Suppressor macrophage treated with lipopolysaccharide for 4 hours (primary cell): ENCODE measurements around the gene TMEM221.

Experiments used
- DNase-seq: peaks from one replicate; pipeline ENCODE4 v3.0.0-alpha.2; 2020

TMEM221 gene

DNA sequence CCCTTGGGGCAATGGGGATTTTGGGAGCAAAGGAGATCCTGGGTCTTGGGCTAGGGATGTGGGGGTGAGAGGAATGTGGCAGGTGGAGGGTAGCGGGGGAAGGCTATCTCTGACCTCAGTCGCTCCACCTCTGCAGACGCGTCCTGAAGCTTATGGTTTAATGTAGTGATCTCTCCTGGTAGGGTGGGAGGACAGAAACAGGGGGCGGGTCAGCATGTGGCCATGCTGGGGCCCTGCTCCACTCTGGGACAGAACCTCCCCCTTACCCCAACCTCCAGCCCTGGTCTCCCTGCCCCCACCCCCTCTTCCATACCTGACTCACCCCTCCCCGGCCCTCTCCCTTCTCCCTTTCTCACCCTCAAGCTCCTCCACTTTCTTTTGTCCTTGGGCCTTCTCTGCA lies 44.5 kb downstream of the TMEM221 start:
- DNase-seq: no peak

DNA sequence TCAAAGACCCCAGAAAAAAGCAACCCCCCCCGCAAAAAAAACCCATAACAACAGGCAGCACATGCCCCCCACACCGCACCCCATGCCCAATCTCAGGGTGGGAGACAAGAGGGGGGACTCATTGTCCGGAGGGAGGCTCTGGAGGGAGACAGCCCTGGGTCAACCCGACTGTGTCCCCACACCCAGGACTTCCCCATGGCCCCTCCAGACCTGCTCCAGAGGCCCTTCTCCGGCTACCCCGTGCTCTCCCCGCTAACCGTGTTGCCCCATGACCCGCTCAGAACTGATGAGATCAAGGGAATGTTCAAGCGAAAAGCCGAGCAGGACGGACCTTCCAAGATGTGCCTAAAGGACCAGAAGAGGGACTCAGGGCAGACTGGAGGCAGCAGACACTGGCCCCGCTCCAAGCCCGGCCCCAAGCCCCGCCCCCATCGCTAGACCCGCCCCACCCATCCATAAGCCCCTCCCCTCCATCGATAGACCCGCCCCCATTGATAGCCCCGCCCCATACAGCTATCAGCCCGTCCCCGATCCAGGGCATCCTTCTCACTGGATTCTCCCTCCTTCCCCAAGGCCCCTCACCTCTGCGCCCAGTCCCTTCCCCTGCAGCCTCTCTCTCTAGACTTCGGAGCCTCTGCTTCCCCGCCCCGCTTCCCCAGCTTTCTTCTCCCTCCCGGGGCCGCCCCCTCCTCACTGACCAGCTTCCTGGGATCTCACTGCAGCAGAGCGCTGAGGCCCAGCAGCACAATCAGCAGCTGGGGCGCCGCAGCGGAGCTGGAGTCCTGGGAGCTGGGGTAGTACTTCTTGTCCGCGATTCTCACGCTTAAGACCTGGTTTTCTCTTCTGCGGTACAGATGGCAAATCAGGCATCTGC lies 45.2 kb downstream of the TMEM221 start:
- DNase-seq: peak; percentile 78

DNA sequence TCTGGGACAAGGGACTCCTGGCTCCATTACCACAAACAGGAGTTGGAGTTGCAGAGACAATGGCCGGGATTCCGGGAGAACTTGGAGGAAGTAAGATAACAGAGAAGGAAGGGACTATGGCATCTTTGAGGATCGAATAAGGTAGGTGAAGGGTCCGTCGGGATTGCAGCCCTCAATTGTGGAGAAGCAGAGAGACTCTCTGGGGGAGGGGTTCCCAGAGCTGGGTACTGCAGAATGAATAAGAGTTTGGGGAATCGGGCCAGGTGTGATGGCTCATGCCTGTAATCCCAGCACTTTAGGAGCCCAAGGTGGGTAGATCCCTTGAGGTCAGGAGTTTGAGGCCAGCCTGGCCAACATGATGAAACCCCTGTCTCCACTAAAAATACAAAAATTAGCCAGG lies 46.8 kb downstream of the TMEM221 start:
- no peak for DNase-seq

DNA sequence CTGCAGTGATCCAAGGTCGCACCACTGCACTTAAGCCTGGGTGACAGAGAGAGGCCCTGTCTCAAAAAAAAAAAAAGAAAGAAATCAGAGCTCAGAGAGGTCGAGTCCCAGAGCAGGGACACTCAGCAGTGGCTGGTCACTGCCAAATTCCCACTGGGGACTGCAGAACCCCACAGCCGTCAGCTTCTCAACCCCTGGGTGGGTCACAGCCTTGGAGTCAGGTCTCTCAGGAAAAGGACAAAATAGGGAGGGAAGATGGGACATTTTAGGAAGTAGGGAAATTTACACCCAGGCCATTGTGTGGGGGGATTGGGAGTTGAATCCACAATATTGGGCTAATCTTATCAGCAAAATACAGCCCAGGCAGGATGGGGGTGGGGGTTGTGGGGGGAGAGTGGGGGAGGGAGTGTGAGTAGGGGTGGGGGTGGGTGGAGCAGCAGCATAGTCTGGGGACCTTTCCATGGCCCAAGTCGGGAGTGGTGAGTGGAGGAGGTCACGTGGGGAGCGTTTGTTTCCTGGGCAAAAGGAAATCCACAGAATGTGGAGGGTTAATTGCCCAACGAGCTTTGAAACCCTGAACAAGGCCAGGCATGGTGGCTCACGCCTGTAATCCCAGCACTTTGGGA lies 49.5 kb downstream of the TMEM221 start:
- no peak for DNase-seq

DNA sequence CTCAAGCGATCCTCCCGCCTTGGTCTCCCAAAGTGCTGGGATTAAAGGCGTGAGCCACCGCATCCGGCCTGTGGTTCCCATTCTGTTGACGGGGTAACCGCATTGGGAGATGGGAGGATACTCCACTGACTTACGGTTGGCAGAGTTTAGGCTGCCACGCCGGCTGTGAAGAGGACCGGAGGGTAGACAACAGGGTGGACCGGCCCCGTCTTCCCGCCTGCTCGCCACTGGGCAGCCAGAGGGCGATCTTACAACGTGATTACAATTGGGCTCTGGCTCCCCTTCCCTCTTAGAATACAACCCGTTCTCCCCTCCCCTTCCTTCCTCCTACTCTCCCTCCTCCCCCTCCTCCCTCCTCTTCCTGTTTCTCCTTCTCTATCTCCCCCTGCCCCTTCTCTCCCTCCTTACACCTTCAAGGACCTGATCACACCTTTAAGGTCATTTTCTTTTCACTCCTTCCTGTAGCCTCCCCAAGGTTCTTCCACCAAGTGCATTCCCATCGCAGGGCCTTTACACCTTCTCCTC lies 53.5 kb downstream of the TMEM221 start:
- DNase-seq: no peak

DNA sequence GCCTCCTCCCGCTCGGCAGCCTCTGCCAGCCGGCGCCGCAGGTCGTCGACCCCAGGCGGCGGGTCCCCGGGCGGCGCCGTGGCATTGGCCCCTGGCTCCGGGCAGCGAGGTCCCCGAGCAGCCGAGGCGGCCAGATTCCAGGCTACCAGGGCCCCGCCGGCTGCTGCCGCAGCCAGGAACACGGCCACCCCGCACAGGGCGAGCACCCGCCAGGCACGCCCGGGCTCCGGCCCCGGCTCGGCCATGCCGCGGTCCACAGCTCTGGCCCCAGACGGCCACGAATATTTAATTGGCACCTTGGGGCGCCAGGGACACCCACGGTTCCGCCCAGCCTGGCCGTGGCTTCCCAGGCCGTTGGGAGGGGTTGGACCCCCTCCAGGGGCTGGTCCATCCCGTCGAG lies 54.6 kb downstream of the TMEM221 start, which contains the start of gene CCDC194:
Gene CCDC194 (minus strand): TSS at position 283 of the 400 bp plus-strand sequence. CDS start 38 bp downstream, at position 245.
- DNase-seq: no peak

DNA sequence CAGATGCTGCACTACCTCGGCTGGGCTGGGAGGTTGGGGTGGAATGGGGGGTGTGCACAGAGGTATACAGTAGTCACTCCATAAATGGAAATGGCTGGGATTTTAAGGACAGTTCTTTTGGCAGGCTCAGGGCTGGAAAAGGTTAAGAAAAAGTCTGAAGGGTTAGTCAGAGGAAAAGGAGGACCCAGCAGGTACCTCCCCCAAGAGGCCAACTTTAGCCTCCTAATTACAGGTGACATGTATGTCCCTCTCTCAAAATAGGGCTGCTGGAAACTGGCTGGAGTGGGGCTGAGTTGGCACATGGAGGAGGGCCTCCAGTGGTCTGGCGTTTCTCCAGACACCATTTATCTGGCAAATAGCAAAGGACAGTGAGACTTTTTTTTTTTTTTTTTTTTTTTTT lies 55.5 kb downstream of the TMEM221 start:
- DNase-seq: no peak

DNA sequence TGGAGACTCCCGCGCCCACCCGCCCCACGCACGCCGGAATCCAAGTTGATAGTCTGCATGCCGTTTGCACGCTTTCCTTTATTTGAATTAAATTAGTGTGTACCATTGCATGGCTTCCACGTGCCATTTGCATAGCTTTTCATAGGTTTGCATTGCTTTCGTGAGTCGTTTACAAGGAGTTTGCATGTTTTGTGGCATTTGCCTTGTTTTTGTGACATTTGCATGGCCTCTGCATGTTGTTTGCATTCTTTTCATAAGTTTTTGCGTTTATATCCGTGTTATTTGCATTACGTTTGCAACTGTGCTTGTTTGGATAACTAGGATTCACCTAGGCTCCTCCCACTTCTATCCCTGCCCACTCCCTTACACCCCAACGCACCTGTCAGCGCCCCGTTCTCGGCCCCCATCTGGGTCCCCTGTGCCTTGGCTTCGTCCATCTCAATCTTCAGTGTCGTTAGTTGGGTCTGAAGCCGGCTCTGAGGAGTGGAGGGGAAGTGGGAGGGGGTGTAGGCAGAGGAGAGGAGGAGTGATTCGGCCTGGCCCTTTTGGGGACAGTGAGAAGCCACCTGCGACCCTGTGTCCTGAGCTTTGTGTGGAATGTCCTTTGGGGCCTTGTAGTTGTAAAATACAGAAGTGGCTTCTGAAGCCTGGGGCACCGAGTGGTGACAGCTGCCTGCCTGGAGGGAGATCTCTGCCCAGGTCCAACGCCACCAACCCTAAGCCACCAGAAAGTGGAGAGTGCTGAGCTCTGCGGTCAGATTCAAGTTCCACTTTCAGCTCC lies 56.9 kb downstream of the TMEM221 start:
- DNase-seq: peak; percentile 53

DNA sequence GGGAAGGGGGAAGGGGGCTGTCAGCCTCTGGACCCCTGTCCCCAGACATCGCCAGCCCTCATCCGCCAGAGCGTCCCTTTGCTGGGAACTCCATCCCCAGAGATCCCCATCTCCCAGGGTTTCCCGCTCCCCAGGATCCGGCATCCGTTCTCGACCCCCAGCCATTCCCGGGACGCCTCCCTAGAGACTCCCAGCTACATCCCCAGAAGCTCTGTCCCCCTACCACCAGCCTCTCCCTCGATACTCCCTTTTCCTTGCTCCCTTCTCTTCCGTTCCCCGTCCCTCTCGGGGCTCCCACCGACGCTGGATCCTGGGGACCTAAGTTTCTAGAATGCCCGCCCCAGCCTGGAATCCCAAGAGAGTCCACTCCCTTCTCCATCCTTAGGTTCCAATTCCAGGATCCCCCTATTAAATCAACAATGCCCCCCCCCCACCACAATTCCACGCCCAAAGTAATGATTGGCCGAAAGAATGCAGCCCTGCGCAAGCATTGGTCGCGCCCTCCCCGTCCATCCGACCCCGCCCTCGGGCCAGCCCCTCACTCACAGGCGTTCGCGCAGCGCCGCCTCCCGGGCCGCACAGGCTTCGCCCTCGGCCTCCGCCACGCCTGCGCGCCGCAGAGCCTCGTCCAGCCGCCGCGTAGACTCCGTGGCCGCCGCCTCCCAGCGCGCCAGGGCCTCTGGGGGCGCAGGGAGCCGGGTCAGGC lies 57.6 kb downstream of the TMEM221 start:
- DNase-seq: peak; percentile 94

DNA sequence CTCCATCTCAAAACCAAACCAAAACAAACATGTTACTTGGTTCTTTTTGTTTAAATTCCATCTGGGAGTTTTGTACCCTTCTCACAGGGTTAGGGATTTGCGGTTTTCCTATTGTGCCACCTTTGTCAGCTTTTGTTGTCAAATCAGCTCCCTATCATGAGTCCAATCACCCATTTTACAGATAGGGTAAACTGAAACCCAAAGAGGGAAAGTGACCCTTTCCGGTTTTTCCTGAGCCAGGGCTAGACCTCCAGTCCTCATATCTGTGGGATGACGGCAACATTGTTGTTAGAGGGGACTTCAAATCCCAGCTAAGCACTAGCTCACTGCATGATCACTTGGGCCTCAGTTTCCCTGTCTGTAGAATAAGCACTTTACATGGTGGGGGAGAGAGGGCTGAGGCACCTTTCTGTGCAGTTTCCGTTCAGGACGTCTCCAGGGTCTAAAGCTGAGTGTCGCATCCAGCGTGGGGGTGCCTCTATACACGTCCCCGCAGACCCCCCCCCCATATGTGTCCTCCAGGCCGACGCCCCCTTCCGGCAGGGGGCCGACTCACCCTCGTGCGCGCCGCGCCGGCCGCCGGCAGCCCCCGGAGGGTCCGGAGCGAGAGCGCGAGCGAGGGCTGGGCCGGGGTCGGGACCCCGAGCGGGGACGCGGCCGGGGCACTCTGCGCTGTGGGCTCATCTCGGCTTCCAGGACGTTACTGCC lies 58.4 kb downstream of the TMEM221 start:
- no peak for DNase-seq

DNA sequence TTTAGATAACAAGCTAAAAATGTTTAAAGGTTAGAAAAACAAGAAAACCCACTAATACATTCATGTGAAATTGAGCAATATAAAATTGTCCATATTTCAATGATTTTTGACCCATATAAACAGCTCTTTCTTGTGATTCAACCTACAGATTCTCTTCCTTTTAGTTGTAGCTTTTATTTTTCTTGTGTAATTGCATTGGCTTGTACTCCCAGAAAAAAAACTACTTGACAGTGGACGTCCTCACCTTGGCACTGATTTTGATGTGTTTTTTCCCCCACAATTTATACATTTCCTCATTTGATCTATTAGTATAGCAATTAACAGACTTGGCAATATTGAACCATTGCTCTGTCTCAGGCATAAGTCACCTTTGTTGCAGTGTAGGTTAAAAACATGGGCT lies 59.2 kb downstream of the TMEM221 start:
- DNase-seq: no peak

DNA sequence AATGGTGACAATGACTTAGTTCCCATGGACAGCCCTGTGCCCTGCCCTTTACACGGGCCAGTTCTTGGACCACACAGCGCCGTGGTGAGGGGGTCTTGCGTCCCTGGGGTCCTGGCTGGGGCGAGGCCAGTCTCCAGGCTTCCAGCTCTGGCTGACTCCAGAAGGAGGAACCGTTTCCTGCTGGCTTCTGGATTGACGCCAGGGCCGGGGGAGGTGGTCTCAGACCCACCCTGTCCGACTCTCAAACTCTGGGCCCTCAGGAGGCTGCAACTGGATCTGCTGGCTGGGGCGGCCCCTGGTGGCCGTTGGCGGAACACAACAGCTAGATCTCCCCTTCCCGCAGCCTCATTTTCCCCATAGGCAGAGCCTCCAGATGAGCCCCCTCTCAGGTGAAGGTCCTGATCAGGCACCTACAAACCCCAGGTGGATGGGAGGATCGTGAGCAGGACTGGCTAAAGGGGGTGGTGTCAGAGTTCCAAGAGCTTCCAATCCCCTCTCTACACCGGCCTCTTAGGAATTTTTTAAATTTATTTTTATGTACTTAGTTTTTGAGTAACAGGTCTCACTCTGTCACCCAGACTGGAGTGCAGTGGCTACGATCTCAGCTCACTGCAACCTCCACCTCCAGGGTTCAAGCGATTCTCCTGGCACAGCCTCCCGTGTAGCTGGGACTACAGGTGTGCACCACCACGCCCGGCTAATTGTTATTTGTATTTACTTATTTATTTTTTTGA lies 62.4 kb downstream of the TMEM221 start:
- DNase-seq: peak; percentile 69
